T-helper 1 cell (primary cell): ENCODE measurements around the gene ISOC2.
A peak's percentile ranks its signal among the peaks of the same experiment; 100 is the strongest.

ENCODE experiments used
- DNase-seq, 5 donors: peaks; one replicate each; pipeline ENCODE4 v3.0.0-alpha.2; 2012 to 2020

The ISOC2 gene

GRCh38 chr19:55489711-55490477 lies 28.5 kb upstream of the ISOC2 start:
- DNase-seq, result no peak

- DNase-seq, result no peak
Measured at GRCh38 chr19:55488986-55489710, 27.7 kb upstream of the ISOC2 start.

GRCh38 chr19:55487924-55488687 lies 26.7 kb upstream of the ISOC2 start, which contains the start of gene SSC5D:
Gene SSC5D (plus strand): TSS chr19:55488436. CDS start chr19:55488590, 154 bp downstream.
- DNase-seq, result no peak

GRCh38 chr19:55486971-55487923 lies 25.8 kb upstream of the ISOC2 start:
- DNase-seq, result no peak

GRCh38 chr19:55486043-55486970 lies 24.9 kb upstream of the ISOC2 start:
- no peak for DNase-seq

- no peak for DNase-seq
Measured at GRCh38 chr19:55485439-55486011, 24.1 kb upstream of the ISOC2 start.

- peak; percentile 26 to 61 (median 53) for DNase-seq
Measured at GRCh38 chr19:55484593-55485438, 23.4 kb upstream of the ISOC2 start, which contains the start of gene NAT14. Gene NAT14 (plus strand): TSS chr19:55485188. CDS start chr19:55485709, 521 bp downstream.

GRCh38 chr19:55483706-55484592 lies 22.5 kb upstream of the ISOC2 start:
- peak in 1 of 5 donors; percentile 6 for DNase-seq

- DNase-seq, result no peak
Measured at GRCh38 chr19:55482967-55483705, 21.7 kb upstream of the ISOC2 start.

GRCh38 chr19:55482156-55482961 lies 20.9 kb upstream of the ISOC2 start:
- no peak for DNase-seq

- DNase-seq, result no peak
Measured at GRCh38 chr19:55481794-55482155, 20.3 kb upstream of the ISOC2 start.

- no peak for DNase-seq
Measured at GRCh38 chr19:55481148-55481793, 19.8 kb upstream of the ISOC2 start.

- no peak for DNase-seq
Measured at GRCh38 chr19:55479451-55480230, 18.2 kb upstream of the ISOC2 start.

- no peak for DNase-seq
Measured at GRCh38 chr19:55479045-55479444, 17.6 kb upstream of the ISOC2 start.

GRCh38 chr19:55478364-55478763 lies 16.9 kb upstream of the ISOC2 start:
- DNase-seq, result no peak
